GM12875 (cell line): ENCODE measurements around the gene FOXO3.
"Not testable (repeated sequence)": the region's sequence is repeated elsewhere in the genome, so short reads cannot be mapped to it uniquely, and the experiment has no call there.

Source experiments
- H3K4me3 ChIP-seq: one replicate; pipeline ENCODE4 v1.5.1; 2011; ENCODE audit warnings: low read depth, low read length, control low read depth
- TF ChIP-seq, protein P1 (sequence below): IDR thresholded peaks from 2 replicates; pipeline ENCODE4 v1.5.1; 2011; ENCODE audit warnings: low read depth, mild to moderate bottlenecking, control low read depth, inconsistent platforms, low read length, moderate library complexity, borderline replicate concordance; ENCODE audit not compliant: insufficient read depth

Gene FOXO3

DNA sequence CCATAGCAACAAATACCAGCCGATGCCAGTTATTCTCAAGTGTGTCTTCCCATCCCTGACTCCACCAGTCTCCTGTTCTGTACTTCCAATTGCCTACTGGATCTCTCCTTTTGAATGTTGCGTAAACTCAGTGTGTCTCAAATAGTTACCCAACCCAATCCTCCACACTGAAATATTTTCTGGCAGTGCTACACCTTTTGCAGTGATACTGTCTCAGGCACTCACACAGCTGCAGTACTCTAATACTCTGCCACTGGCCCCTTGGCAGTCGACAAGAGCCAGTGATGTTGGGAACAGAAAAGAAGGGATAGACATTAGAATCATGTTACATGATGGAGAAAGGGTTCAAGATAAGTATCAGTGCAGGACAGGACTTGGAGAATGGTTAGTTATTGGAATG, 31.8 kb upstream of the FOXO3 start:
- TF ChIP-seq, protein P1, sequence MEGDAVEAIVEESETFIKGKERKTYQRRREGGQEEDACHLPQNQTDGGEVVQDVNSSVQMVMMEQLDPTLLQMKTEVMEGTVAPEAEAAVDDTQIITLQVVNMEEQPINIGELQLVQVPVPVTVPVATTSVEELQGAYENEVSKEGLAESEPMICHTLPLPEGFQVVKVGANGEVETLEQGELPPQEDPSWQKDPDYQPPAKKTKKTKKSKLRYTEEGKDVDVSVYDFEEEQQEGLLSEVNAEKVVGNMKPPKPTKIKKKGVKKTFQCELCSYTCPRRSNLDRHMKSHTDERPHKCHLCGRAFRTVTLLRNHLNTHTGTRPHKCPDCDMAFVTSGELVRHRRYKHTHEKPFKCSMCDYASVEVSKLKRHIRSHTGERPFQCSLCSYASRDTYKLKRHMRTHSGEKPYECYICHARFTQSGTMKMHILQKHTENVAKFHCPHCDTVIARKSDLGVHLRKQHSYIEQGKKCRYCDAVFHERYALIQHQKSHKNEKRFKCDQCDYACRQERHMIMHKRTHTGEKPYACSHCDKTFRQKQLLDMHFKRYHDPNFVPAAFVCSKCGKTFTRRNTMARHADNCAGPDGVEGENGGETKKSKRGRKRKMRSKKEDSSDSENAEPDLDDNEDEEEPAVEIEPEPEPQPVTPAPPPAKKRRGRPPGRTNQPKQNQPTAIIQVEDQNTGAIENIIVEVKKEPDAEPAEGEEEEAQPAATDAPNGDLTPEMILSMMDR = no peak

DNA sequence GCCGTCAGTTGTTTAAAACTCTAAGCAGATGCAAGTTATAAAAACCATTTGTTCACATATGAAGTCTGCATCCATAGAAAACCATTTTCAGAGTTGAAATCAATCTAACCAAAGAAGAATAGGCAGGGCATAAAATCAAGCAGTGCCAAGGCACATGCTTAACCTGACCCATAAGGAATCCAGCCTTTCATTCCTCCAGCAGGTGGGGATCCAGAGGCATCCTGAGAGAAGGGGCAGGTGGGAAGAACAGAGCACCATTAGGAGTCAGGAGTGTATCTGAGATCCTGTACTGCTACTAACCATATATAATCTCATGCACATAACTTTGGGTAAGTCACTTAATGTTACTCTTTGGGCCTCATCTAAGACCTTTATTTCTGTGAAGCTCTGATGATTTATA, 29.4 kb upstream of the FOXO3 start:
- H3K4me3 ChIP-seq = no peak overlapping the region
- TF ChIP-seq, protein P1 = no peak

More for the DNA sequence above, 31.8 kb upstream of the FOXO3 start:
- no peak overlapping the region for H3K4me3 ChIP-seq

DNA sequence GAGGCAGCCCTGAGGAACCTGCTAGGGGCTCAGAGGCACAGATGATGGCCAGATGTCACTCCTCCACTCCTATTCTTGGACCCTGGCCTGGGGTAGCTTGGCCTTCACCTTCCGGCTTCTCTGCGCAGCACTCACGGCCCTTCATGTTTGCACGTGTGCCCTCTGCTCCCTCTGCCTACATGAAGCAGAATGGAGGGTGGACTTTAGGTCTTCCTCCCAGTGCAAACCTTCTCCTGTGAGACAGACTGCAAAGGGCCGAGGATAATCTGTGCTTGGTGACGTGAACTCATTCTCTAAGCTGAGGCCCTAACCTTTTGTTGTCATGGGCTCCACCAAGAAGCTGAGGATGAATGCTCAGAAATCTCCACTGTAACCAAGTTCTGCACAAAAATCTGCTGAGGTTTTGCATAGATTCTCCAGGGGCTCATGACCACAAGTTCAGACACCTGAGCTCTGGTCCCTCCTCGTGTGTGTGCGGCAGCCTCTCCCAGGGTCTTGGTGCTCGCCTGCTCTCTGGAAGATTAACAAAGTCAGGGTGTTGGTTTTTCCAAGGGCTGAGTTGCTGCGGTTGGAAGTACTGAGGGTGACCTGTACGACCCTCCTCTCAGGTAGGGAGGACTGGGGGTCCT, 25.5 kb upstream of the FOXO3 start:
- H3K4me3 ChIP-seq = no peak overlapping the region
- TF ChIP-seq, protein P1 = no peak

DNA sequence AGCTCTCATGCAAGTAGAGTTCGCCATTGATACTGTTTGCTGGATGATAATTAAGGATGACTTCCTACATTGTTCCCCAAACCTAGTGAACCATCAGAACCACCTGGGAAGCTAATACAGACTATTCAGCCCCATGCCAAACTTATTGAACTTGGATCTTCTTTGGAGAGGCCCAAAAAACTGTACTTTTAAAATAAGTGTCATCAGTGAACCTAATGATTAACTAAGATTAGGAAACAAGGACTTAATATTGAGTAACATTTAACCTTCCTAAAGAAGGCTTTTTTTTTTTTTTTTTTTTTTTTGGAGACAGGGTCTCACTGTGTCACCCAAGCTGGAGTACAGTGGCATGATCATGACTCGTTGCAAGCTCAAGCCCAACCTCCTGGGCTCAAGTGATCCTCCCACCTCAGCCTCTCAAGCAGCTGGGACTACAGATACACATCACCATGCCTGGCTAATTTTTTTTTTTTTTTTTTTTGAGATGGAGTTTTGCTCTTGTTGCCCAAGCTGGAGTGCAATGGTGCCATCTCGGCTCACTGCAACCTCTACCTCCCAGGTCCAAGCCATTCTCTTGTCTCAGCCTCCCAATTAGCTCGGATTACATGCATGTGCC, 24.7 kb upstream of the FOXO3 start:
- H3K4me3 ChIP-seq = not testable (repeated sequence)

DNA sequence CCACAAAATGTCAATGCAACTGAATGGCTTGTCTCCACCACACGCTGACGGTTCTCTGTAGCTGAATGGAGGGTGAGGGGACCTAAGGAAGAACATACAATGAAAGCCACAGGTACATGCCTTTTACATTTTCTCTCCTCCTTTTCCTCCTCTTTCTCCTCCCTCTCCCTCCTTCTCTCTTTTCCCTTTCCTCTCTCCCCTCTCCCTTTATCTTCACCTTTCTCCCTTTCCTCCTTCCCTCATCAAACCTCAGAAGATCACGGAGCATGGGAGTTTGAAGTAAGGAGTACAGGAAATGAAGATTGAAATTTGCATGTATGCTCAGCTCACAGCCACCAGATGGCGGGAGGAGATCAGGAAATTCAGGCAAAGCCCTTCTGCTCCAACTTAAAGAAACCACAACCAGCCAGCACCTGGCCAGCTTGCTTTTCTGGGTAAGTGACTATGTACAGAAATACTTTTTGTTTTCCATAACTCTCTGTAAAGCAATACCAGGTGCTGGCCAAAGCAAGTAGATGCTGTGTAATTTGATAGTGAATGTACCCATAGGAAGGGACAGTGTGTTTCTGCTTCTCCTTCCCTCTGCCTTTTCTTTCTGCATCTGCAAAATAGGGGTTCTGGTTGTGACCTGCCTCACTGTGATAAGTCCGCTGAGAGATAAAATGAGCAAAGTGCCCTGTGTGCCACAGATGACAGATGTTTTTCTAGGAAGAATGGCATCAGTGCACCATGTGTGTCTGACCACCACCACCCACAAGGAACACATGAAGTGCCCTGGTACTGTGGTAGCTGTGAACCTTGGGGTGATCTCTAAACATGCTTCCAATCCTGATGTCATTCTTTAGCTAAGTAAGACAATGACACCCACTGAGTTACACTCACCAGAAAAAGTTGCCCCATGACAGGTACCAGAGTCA, 18.6 kb upstream of the FOXO3 start:
- TF ChIP-seq, protein P1 = peak; percentile 67; the same call in 1 of the 2 replicates
- no peak overlapping the region for H3K4me3 ChIP-seq

DNA sequence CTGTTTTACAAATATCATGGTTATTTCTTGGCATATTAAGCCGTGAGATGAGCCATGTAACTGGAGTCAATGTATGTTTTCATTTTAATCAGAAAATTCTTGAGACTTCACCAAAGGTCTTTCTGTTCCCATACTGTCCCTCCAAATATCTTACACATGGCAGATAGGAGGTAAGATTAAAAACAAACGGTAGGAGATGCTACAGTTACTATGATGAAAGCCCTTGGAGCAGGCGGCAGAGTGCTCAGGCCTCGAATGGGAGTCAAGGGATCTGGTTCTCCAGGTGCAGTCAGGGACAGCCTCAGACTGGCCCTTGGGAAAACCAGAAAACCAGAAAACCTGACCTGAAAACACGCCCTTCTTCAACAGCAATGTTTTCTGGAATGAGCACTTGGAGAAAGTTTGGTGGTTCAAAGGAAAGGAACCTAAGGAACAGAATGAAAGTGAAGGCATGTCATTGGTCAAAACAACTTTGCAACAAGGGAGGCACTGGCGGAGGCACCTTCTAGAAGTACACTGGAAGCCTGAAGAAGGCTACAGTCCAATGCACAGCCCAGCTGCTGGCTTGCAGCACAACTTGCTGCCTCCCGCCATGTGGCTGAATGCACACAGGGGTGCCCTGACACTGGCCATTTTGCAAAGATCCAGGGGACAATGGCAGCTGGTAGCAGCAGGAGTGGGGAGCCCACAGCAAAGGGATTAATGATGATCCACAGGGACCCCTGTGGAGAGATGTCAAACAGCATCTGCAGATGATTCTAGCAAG, 17.4 kb upstream of the FOXO3 start:
- no peak overlapping the region for H3K4me3 ChIP-seq
- TF ChIP-seq, protein P1 = no peak

DNA sequence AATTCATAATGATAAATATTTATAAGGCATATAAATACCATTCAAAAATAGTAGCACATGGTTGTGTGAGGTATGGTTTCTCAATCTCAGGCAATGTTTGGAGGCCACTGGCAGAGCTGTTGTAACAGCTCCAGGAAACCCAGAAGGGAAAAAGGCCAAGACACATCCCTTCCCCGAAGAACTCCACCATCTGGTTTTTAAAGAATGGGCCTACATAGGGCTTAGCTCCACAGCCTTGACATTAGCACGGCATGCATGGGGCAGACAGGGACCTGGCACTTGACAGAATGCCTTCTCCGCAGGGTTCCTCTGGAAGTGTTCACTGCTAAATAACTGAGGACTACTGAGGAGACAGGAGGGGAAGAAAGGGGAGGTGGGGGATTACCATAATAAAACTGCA, 16.1 kb upstream of the FOXO3 start:
- no peak overlapping the region for H3K4me3 ChIP-seq
- TF ChIP-seq, protein P1 = no peak
